Right lobe of liver (tissue), 6 donors: Measurements from ENCODE around the gene PFKFB4. TPM values are rescaled to one million over a fixed set of nuclear protein-coding genes. Genes with fewer than 3 reads are reported as not detected.

Experiments
- ATAC-seq, 4 donors: fragments of 200-7000 bp; cut with Tn5 transposase; one replicate each; pipeline ENCODE4 v1.9.1; 2020; ENCODE audit warnings: mild to moderate bottlenecking in 4 of 4, moderate library complexity in 4 of 4
- DNase-seq, 3 donors: peaks; one replicate each; pipeline ENCODE4 v3.0.0-alpha.2; 2020
- H3K27ac ChIP-seq, 3 donors: fragments of 200-600 bp; one replicate each; pipeline ENCODE4 v1.8.0; 2022
- H3K27me3 ChIP-seq, 2 donors: fragments of 200-600 bp; one replicate each; pipeline ENCODE4 v1.8.0; 2022
- H3K36me3 ChIP-seq, 4 donors: fragments of 200-600 bp; sonication (generic) in 1 of 4; one replicate each; pipeline versions ENCODE4 v1.5.1 to v1.8.0; 2017 to 2022; ENCODE audit warnings: control low read depth in 1 of 4
- H3K4me1 ChIP-seq, 4 donors: fragments of 200-600 bp; sonication (generic) in 1 of 4; one replicate each; pipeline versions ENCODE4 v1.5.1 to v1.8.0; 2017 to 2022; ENCODE audit warnings: control low read depth in 1 of 4
- H3K4me3 ChIP-seq, 3 donors: fragments of 200-600 bp; one replicate each; pipeline ENCODE4 v1.8.0; 2022
- H3K9me3 ChIP-seq, 4 donors: fragments of 200-600 bp; sonication (generic) in 1 of 4; one replicate each; pipeline versions ENCODE4 v1.5.1 to v1.8.0; 2017 to 2022; ENCODE audit warnings: control low read depth in 1 of 4
- CTCF ChIP-seq, 4 donors: fragments of 200-600 bp in 3 of 4; fragments of 450-650 bp in 1 of 4; IDR thresholded peaks; one replicate each; pipeline versions ENCODE4 v1.5.1 to v1.8.0; 2016 to 2022; ENCODE audit warnings: antibody characterized with exemption in 4 of 4, mild to moderate bottlenecking in 2 of 4
- POLR2A ChIP-seq: fragments of 450-650 bp; IDR thresholded peaks from one replicate; pipeline ENCODE4 v1.6.1; 2017; ENCODE audit warnings: antibody characterized with exemption, mild to moderate bottlenecking
- WGBS: methylation state at CpG from one replicate; pipeline ENCODE4 v1.1.6; 2018; ENCODE audit warnings: low coverage, low lambda C conversion rate; ENCODE audit not compliant: insufficient coverage; ENCODE audit errors: missing lambda C conversion rate; 5-methylcytosine and 5-hydroxymethylcytosine counted together
- intact Hi-C, 2 donors: fragments of 100-400 bp; cut with DNase I; formaldehyde crosslinking; loops; one replicate each; pipeline versions ENCODE4 v1.11.2 to v1.14.1; 2022
- total RNA-seq, 6 experiments: library from RNA; depleted of rRNA in 2 of 6; stranded (reverse); fragments of >200 nt in 2 of 6; fragmentation: NEBNext Ultra II Directional in 3 of 6; extraction: Animal tissue kit (Norgen Biotek cat#: 25700) in 3 of 6; gene quantifications; one replicate each; pipeline versions ENCODE4 v1.1.0 to v1.2.4, GENCODE V29; 2016 to 2023
- donor health status: DM: no; HTN: yes; CAD: no.
- donor health status: DM: no; HTN: no; CAD: no.
- donor health status: DM: no; HTN: no; CAD: no.
- donor health status: DM: no; HTN: yes; CAD: no.
- donor health status: DM: no; HTN: yes; CAD: no.

PFKFB4 gene
- total RNA-seq, 6 experiments from 2014 or later: 0.59 to 10.8 (median 1.4) TPM

GRCh38 chr3:48596676-48597407, 40.2 kb upstream of the PFKFB4 start:
- DNase-seq (no peak), ATAC-seq (peak in 2 of 4 donors; percentile 13 to 15)
- Histone ChIP-seq H3K27ac (no peak overlapping the region), H3K27me3 (no peaks in the 10 kb centered on the region), H3K36me3 (peaks cover 0 to 35% (median 21%) of the 10 kb centered on the region in 4 donors), H3K4me3 (no peak overlapping the region), H3K9me3 (no peaks in the 10 kb centered on the region), H3K4me1 (no peaks in the 10 kb centered on the region)
- no CpG with 5 or more reads among the region's 8 CpGs for WGBS
- intact Hi-C loops: no loop called here
- TF ChIP-seq POLR2A: no peak
- no peak for TF ChIP-seq CTCF (IDR thresholded peaks at IDR 0.05)

- intact Hi-C loops: no loop called here
- no peaks in the 10 kb centered on the region for H3K27me3 ChIP-seq
- WGBS: 85% methylated on average over 5 of the region's 5 CpGs
- H3K27ac ChIP-seq: no peak overlapping the region
- H3K9me3 ChIP-seq: no peaks in the 10 kb centered on the region
- ATAC-seq (no peak), DNase-seq (no peak)
- no peak overlapping the region for H3K4me3 ChIP-seq
- TF ChIP-seq CTCF (IDR thresholded peaks at IDR 0.05): no peak
- TF ChIP-seq POLR2A: no peak
- H3K36me3 ChIP-seq: peaks cover 0 to 28% (median 17%) of the 10 kb centered on the region in 4 donors
- H3K4me1 ChIP-seq: no peaks in the 10 kb centered on the region
These were observed 39.6 kb upstream of the PFKFB4 start for GRCh38 chr3:48596157-48596556.

- intact Hi-C loops: no loop called here
- Histone ChIP-seq H3K27me3 (no peaks in the 10 kb centered on the region), H3K4me1 (no peaks in the 10 kb centered on the region), H3K9me3 (no peaks in the 10 kb centered on the region), H3K36me3 (peaks cover 0 to 23% (median 12%) of the 10 kb centered on the region in 4 donors), H3K4me3 (no peak overlapping the region), H3K27ac (no peak overlapping the region)
- ATAC-seq: no peak
- TF ChIP-seq POLR2A (no peak), CTCF (IDR thresholded peaks at IDR 0.05) (no peak)
- no peak for DNase-seq
- WGBS: 25% methylated on average over 2 of the region's 10 CpGs
These were observed 39.0 kb upstream of the PFKFB4 start for GRCh38 chr3:48595526-48596121.

GRCh38 chr3:48595075-48595525, 38.5 kb upstream of the PFKFB4 start, which contains the start of gene COL7A1:
Gene COL7A1, minus strand, starts transcription at chr3:48595329. Its CDS starts 170 bp downstream, at chr3:48595159.
- Histone ChIP-seq H3K4me1 (no peaks in the 10 kb centered on the region), H3K27ac (no peak within 1 kb of the TSS), H3K27me3 (no peaks in the 10 kb centered on the region), H3K4me3 (no peak within 1 kb of the TSS), H3K36me3 (peaks cover 0 to 19% (median 8%) of the 10 kb centered on the region in 4 donors), H3K9me3 (no peaks in the 10 kb centered on the region)
- ATAC-seq: no peak
- WGBS: 14% methylated on average over 8 of the region's 35 CpGs
- no peak for DNase-seq
- intact Hi-C loops: no loop called here
- no peak for TF ChIP-seq CTCF (IDR thresholded peaks at IDR 0.05)
- TF ChIP-seq POLR2A: no peak
